HUES48 (cell line): ENCODE results near the gene TMEM86B.

Experiments
- H3K27ac ChIP-seq: one replicate; pipeline ENCODE4 v1.7.0; 2013; ENCODE audit warnings: low read depth, low read length, inconsistent platforms
- H3K27me3 ChIP-seq: 2 replicates; pipeline ENCODE4 v1.6.1; 2013; ENCODE audit warnings: mild to moderate bottlenecking, low read length; ENCODE audit not compliant: control insufficient read depth, insufficient read depth
- H3K36me3 ChIP-seq: 2 replicates; pipeline ENCODE4 v1.6.1; 2013; ENCODE audit warnings: low read length; ENCODE audit not compliant: control insufficient read depth, insufficient read depth
- H3K4me1 ChIP-seq: 2 replicates; pipeline ENCODE4 v1.6.1; 2013; ENCODE audit warnings: mild to moderate bottlenecking, low read length; ENCODE audit not compliant: control insufficient read depth, insufficient read depth
- H3K4me3 ChIP-seq: 2 replicates; pipeline ENCODE4 v1.5.1; 2013; ENCODE audit warnings: mild to moderate bottlenecking, low read depth, low read length
- H3K9ac ChIP-seq: 2 replicates; pipeline ENCODE4 v1.6.1; 2013; ENCODE audit warnings: mild to moderate bottlenecking, low read depth, low read length, moderate library complexity
- H3K9me3 ChIP-seq: 2 replicates; pipeline ENCODE4 v1.6.1; 2013; ENCODE audit warnings: low read length; ENCODE audit not compliant: control insufficient read depth, insufficient read depth

Gene TMEM86B

GRCh38 chr19:55238030-55238429, 9.5 kb upstream of the TMEM86B start:
- H3K4me3 ChIP-seq, result no peak overlapping the region
- no peaks in the 10 kb centered on the region for H3K27me3 ChIP-seq
- peaks cover 88% of the 10 kb centered on the region for H3K36me3 ChIP-seq
- H3K27ac ChIP-seq, result no peak overlapping the region
- H3K9me3 ChIP-seq, result no peaks in the 10 kb centered on the region
- no peaks in the 10 kb centered on the region for H3K4me1 ChIP-seq
- no peak overlapping the region for H3K9ac ChIP-seq

GRCh38 chr19:55232986-55233385, 4.4 kb upstream of the TMEM86B start:
- Histone ChIP-seq H3K9me3 (no peaks in the 10 kb centered on the region), H3K4me3 (no peak overlapping the region), H3K4me1 (no peaks in the 10 kb centered on the region), H3K9ac (no peak overlapping the region), H3K27ac (no peak overlapping the region), H3K36me3 (peaks cover 69% of the 10 kb centered on the region), H3K27me3 (no peaks in the 10 kb centered on the region)

GRCh38 chr19:55232286-55232602, 3.7 kb upstream of the TMEM86B start:
- no peak overlapping the region for H3K4me3 ChIP-seq
- H3K36me3 ChIP-seq, result peaks cover 68% of the 10 kb centered on the region
- no peak overlapping the region for H3K9ac ChIP-seq
- H3K27ac ChIP-seq, result no peak overlapping the region
- no peaks in the 10 kb centered on the region for H3K27me3 ChIP-seq
- no peaks in the 10 kb centered on the region for H3K4me1 ChIP-seq
- H3K9me3 ChIP-seq, result no peaks in the 10 kb centered on the region

- Histone ChIP-seq H3K36me3 (peaks cover 64% of the 10 kb centered on the region), H3K9ac (no peak overlapping the region), H3K27ac (no peak overlapping the region), H3K4me1 (no peaks in the 10 kb centered on the region), H3K27me3 (no peaks in the 10 kb centered on the region), H3K4me3 (no peak overlapping the region), H3K9me3 (no peaks in the 10 kb centered on the region)
Measured at GRCh38 chr19:55231391-55232285, 3.1 kb upstream of the TMEM86B start.

- Histone ChIP-seq H3K9ac (no peak overlapping the region), H3K4me1 (no peaks in the 10 kb centered on the region), H3K4me3 (no peak overlapping the region), H3K36me3 (peaks cover 61% of the 10 kb centered on the region), H3K27me3 (no peaks in the 10 kb centered on the region), H3K9me3 (no peaks in the 10 kb centered on the region), H3K27ac (no peak overlapping the region)
Measured at GRCh38 chr19:55230780-55231179, 2.2 kb upstream of the TMEM86B start.

- Histone ChIP-seq H3K4me3 (no peak overlapping the region), H3K4me1 (no peaks in the 10 kb centered on the region), H3K27ac (no peak overlapping the region), H3K36me3 (peaks cover 60% of the 10 kb centered on the region), H3K27me3 (no peaks in the 10 kb centered on the region), H3K9me3 (no peaks in the 10 kb centered on the region), H3K9ac (no peak overlapping the region)
Measured at GRCh38 chr19:55230329-55230728, 1.8 kb upstream of the TMEM86B start.

GRCh38 chr19:55229789-55230182, 1.2 kb upstream of the TMEM86B start:
- Histone ChIP-seq H3K4me3 (no peak overlapping the region), H3K9me3 (no peaks in the 10 kb centered on the region), H3K36me3 (peaks cover 55% of the 10 kb centered on the region), H3K4me1 (no peaks in the 10 kb centered on the region), H3K27ac (no peak overlapping the region), H3K9ac (no peak overlapping the region), H3K27me3 (no peaks in the 10 kb centered on the region)

- H3K4me3 ChIP-seq, result no peak overlapping the region
- no peak overlapping the region for H3K27ac ChIP-seq
- H3K4me1 ChIP-seq, result no peaks in the 10 kb centered on the region
- no peaks in the 10 kb centered on the region for H3K27me3 ChIP-seq
- no peak overlapping the region for H3K9ac ChIP-seq
- H3K9me3 ChIP-seq, result no peaks in the 10 kb centered on the region
- H3K36me3 ChIP-seq, result peaks cover 50% of the 10 kb centered on the region
Measured at GRCh38 chr19:55229145-55229788, 704 bp upstream of the TMEM86B start.

- no peaks in the 10 kb centered on the region for H3K9me3 ChIP-seq
- H3K27me3 ChIP-seq, result no peaks in the 10 kb centered on the region
- peaks cover 39% of the 10 kb centered on the region for H3K36me3 ChIP-seq
- H3K4me1 ChIP-seq, result no peaks in the 10 kb centered on the region
- no peak overlapping the region for H3K27ac ChIP-seq
- no peak overlapping the region for H3K9ac ChIP-seq
- no peak overlapping the region for H3K4me3 ChIP-seq
Measured at GRCh38 chr19:55228015-55228391, 560 bp downstream of the TMEM86B start.

GRCh38 chr19:55227241-55228014, 1.1 kb downstream of the TMEM86B start:
- Histone ChIP-seq H3K27me3 (no peaks in the 10 kb centered on the region), H3K4me3 (no peak overlapping the region), H3K4me1 (no peaks in the 10 kb centered on the region), H3K9me3 (no peaks in the 10 kb centered on the region), H3K9ac (no peak overlapping the region), H3K36me3 (peaks cover 33% of the 10 kb centered on the region), H3K27ac (no peak overlapping the region)

GRCh38 chr19:55226788-55227187, 1.8 kb downstream of the TMEM86B start:
- no peak overlapping the region for H3K27ac ChIP-seq
- peaks cover 27% of the 10 kb centered on the region for H3K36me3 ChIP-seq
- H3K4me1 ChIP-seq, result no peaks in the 10 kb centered on the region
- H3K9me3 ChIP-seq, result no peaks in the 10 kb centered on the region
- H3K4me3 ChIP-seq, result no peak overlapping the region
- H3K9ac ChIP-seq, result no peak overlapping the region
- H3K27me3 ChIP-seq, result no peaks in the 10 kb centered on the region
